ENCODE results near the gene ICAM3.

The ICAM3 gene

DNA sequence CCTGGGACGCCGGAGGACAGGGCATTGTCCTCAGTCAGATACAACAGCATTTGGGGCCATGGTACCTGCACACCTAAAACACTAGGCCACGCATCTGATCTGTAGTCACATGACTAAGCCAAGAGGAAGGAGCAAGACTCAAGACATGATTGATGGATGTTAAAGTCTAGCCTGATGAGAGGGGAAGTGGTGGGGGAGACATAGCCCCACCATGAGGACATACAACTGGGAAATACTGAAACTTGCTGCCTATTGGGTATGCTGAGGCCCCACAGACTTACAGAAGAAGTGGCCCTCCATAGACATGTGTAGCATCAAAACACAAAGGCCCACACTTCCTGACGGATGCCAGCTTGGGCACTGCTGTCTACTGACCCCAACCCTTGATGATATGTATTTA is 54.0 kb downstream of the ICAM3 start:
- Mint-ChIP-seq H3K36me3 (ENCODE audit: low read depth) (peaks cover 26% of the 10 kb centered on the region), H3K27me3 (ENCODE audit: low read depth) (peaks cover 16% of the 10 kb centered on the region), H3K4me1 (ENCODE audit: low read depth) (peaks cover 37% of the 10 kb centered on the region), H3K4me3 (no peak overlapping the region), H3K9me3 (no peaks in the 10 kb centered on the region), H3K27ac (peak overlapping the region; percentile 27)
- no peak for DNase-seq (ENCODE audit: low spot score)

DNA sequence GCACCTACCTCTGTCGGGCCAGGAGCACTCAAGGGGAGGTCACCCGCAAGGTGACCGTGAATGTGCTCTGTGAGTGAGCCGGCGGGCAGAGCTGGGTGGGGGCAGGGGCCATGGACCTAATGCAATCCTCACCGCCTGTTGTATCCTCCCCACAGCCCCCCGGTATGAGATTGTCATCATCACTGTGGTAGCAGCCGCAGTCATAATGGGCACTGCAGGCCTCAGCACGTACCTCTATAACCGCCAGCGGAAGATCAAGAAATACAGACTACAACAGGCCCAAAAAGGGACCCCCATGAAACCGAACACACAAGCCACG is 54.5 kb downstream of the ICAM3 start:
- H3K4me1 Mint-ChIP-seq (ENCODE audit: low read depth): peaks cover 35% of the 10 kb centered on the region
- peaks cover 11% of the 10 kb centered on the region for H3K27me3 Mint-ChIP-seq (ENCODE audit: low read depth)
- DNase-seq (ENCODE audit: low spot score): no peak
- peaks cover 28% of the 10 kb centered on the region for H3K36me3 Mint-ChIP-seq (ENCODE audit: low read depth)
- no peaks in the 10 kb centered on the region for H3K9me3 Mint-ChIP-seq
- peak overlapping the region; percentile 27 for H3K27ac Mint-ChIP-seq
- H3K4me3 Mint-ChIP-seq: no peak overlapping the region

DNA sequence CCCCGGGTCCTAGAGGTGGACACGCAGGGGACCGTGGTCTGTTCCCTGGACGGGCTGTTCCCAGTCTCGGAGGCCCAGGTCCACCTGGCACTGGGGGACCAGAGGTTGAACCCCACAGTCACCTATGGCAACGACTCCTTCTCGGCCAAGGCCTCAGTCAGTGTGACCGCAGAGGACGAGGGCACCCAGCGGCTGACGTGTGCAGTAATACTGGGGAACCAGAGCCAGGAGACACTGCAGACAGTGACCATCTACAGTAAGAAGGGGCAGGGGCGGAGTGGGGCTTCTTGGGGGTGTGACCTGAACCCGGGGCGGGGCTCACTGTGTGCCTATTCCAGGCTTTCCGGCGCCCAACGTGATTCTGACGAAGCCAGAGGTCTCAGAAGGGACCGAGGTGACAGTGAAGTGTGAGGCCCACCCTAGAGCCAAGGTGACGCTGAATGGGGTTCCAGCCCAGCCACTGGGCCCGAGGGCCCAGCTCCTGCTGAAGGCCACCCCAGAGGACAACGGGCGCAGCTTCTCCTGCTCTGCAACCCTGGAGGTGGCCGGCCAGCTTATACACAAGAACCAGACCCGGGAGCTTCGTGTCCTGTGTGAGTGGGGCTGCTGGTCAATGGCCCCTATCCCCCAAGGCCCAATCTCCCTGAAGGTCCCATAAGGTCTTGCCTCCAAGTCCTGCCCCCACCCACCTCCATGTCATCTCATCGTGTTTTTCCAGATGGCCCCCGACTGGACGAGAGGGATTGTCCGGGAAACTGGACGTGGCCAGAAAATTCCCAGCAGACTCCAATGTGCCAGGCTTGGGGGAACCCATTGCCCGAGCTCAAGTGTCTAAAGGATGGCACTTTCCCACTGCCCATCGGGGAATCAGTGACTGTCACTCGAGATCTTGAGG is 55.1 kb downstream of the ICAM3 start:
- Mint-ChIP-seq H3K4me1 (ENCODE audit: low read depth) (peaks cover 38% of the 10 kb centered on the region), H3K36me3 (ENCODE audit: low read depth) (peaks cover 31% of the 10 kb centered on the region), H3K27ac (no peak overlapping the region), H3K9me3 (no peaks in the 10 kb centered on the region), H3K27me3 (ENCODE audit: low read depth) (peaks cover 10% of the 10 kb centered on the region), H3K4me3 (no peak overlapping the region)
- DNase-seq (ENCODE audit: low spot score): no peak

All from T-helper 2 cell treated with Interferon-gamma antibody and Interleukin-4, amounts not matched to agents 5 μg/mL and 100 μg/mL, for 36 hours (primary cell).